GM23338 (cell line): ENCODE data around the gene NPAS3. TPM values are rescaled to one million over a fixed set of nuclear protein-coding genes. Genes with fewer than 3 reads are reported as not detected.

Experiments used
- ATAC-seq: fragments of 200-7000 bp; cut with Tn5 transposase; 3 replicates; pipeline ENCODE4 v1.9.1; 2020
- DNase-seq: peaks from one replicate; pipeline ENCODE4 v3.0.0-alpha.2; 2015; ENCODE audit warnings: low spot score
- H2AFZ ChIP-seq: fragments of 200-600 bp; sonication (generic); 2 replicates; pipeline ENCODE4 v1.8.0; 2016; ENCODE audit warnings: antibody characterized with exemption, mild to moderate bottlenecking, moderate library complexity
- H3F3A ChIP-seq: fragments of 200-600 bp; sonication (generic); replicated peaks from 2 replicates; pipeline ENCODE4 v1.8.0; 2017; ENCODE audit warnings: antibody characterized with exemption, mixed run types, low read depth
- H3K27ac ChIP-seq: fragments of 200-600 bp; sonication (generic); 2 replicates; pipeline ENCODE4 v1.6.1; 2016; ENCODE audit warnings: low read depth
- H3K27me3 ChIP-seq: fragments of 200-600 bp; sonication (generic); 2 replicates; pipeline ENCODE4 v1.8.0; 2016; ENCODE audit warnings: mild to moderate bottlenecking, mixed run types, moderate library complexity; ENCODE audit not compliant: insufficient read depth
- H3K36me3 ChIP-seq: fragments of 200-600 bp; sonication (generic); 2 replicates; pipeline ENCODE4 v1.8.0; 2016; ENCODE audit warnings: mild to moderate bottlenecking; ENCODE audit not compliant: insufficient read depth
- H3K4me1 ChIP-seq: fragments of 200-600 bp; sonication (generic); 2 replicates; pipeline ENCODE4 v1.8.0; 2016; ENCODE audit warnings: mild to moderate bottlenecking, moderate library complexity; ENCODE audit not compliant: insufficient read depth
- H3K4me2 ChIP-seq: fragments of 200-600 bp; sonication (generic); 2 replicates; pipeline ENCODE4 v1.7.1; 2017; ENCODE audit warnings: mixed run types
- H3K4me3 ChIP-seq: fragments of 200-600 bp; sonication (generic); 2 replicates; pipeline ENCODE4 v1.6.1; 2016; ENCODE audit warnings: mixed run types
- H3K79me2 ChIP-seq: fragments of 200-600 bp; sonication (generic); replicated peaks from 2 replicates; pipeline ENCODE4 v1.8.0; 2017; ENCODE audit warnings: mild to moderate bottlenecking; ENCODE audit not compliant: insufficient read depth
- H3K9me2 ChIP-seq: fragments of 200-600 bp; sonication (generic); 2 replicates; pipeline ENCODE4 v1.8.0; 2017; ENCODE audit not compliant: insufficient read depth
- H4K20me1 ChIP-seq: fragments of 200-600 bp; sonication (generic); replicated peaks from 2 replicates; pipeline ENCODE4 v1.8.0; 2017; ENCODE audit warnings: mild to moderate bottlenecking; ENCODE audit not compliant: insufficient read depth
- H3K27ac Mint-ChIP-seq: 2 replicates; pipeline ENCODE4 v1.8.0; 2020; ENCODE audit warnings: inconsistent platforms, mild to moderate bottlenecking, moderate library complexity, mixed read lengths
- H3K27me3 Mint-ChIP-seq: 3 replicates; pipeline ENCODE4 v1.8.0; 2022; ENCODE audit warnings: low read depth, mild to moderate bottlenecking, moderate library complexity, mixed read lengths, inconsistent platforms; ENCODE audit not compliant: insufficient read depth, poor library complexity
- H3K36me3 Mint-ChIP-seq: 3 replicates; pipeline ENCODE4 v1.8.0; 2021; ENCODE audit warnings: low read depth, mild to moderate bottlenecking, inconsistent platforms, moderate library complexity, mixed read lengths
- H3K4me1 Mint-ChIP-seq: 3 replicates; pipeline ENCODE4 v1.8.0; 2020; ENCODE audit warnings: mild to moderate bottlenecking, inconsistent platforms, mixed read lengths
- H3K4me3 Mint-ChIP-seq: 3 replicates; pipeline ENCODE4 v1.8.0; 2021; ENCODE audit warnings: moderate library complexity, mild to moderate bottlenecking, inconsistent platforms, mixed read lengths
- H3K9me3 Mint-ChIP-seq: 3 replicates; pipeline ENCODE4 v1.8.0; 2020; ENCODE audit warnings: moderate library complexity, mild to moderate bottlenecking, inconsistent platforms, mixed read lengths
- CREB1 ChIP-seq: fragments of 250-450 bp; sonication (Bioruptor Pico); IDR thresholded peaks from 2 replicates; pipeline ENCODE4 v1.5.0; 2020; ENCODE audit warnings: low read depth, mild to moderate bottlenecking, moderate library complexity
- EZH2 ChIP-seq: fragments of 200-600 bp; sonication (generic); IDR thresholded peaks from one replicate; pipeline ENCODE4 v1.8.0; 2017; ENCODE audit warnings: antibody characterized with exemption, mild to moderate bottlenecking, low read depth; ENCODE audit not compliant: unreplicated experiment
- EZH2phosphoT487 ChIP-seq: fragments of 200-600 bp; sonication (generic); IDR thresholded peaks from one replicate; pipeline ENCODE4 v1.8.1; 2018; ENCODE audit warnings: antibody characterized with exemption; ENCODE audit not compliant: unreplicated experiment
- JUNB ChIP-seq: IDR thresholded peaks from one replicate; pipeline ENCODE4 v1.6.1; 2016; ENCODE audit warnings: antibody characterized with exemption; ENCODE audit not compliant: unreplicated experiment
- NANOG ChIP-seq: IDR thresholded peaks from 2 replicates; pipeline ENCODE4 v1.6.1; 2016; ENCODE audit warnings: antibody characterized with exemption, borderline replicate concordance
- ZNF114 ChIP-seq: fragments of 250-450 bp; sonication (Bioruptor Pico); IDR thresholded peaks from 2 replicates; pipeline ENCODE4 v1.5.0; 2020; ENCODE audit warnings: mild to moderate bottlenecking, moderate library complexity
- polyA plus RNA-seq: library from polyadenylated mRNA; unstranded; fragments of >200 nt; fragmentation: Nextera tagmentation; extraction: Ambion mirVana; gene quantifications from 2 replicates; pipeline ENCODE4 v1.2.1, GENCODE V29; 2016
- total RNA-seq: library from RNA; depleted of rRNA; stranded (reverse); fragments of >200 nt; shearing (Covaris generic); gene quantifications from 2 replicates; pipeline ENCODE4 v1.2.3, GENCODE V29; 2014
- TF ChIP-seq, protein P1 (sequence below): fragments of 250-450 bp; sonication (Bioruptor Pico); IDR thresholded peaks from 2 replicates; pipeline ENCODE4 v1.5.0; 2020; ENCODE audit warnings: mild to moderate bottlenecking, moderate library complexity

The NPAS3 gene
- total and polyA plus RNA-seq, 2 experiments from 2014 or later: 0.17 to 0.19 TPM

DNA sequence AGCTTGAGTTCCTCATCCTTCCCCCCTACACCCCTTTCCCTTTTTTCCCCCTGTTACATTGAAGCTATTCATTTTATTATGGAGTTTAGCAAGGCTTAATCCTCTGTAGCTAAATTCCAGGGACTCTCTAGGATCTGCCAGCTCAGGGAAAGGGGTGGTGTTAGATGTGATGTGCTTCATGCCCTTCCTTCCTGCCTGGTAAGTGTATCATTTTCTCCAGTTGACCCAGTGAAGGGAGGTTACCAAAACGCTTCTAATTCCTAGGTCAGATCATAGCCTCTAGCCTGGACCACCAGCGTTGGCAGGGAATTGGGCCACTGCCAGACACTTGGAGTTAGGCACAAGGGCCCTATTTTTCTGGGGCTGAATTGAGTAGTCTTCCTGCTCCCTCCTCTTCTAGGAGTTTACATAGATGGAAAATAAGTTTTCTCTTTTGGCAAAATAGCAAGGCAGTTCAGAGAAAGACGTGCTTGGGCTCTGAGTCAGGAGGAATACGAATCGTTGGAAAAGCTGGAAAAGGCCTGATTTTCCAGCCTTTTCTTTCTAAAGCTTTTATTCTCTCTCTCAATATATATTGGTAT, 88.3 kb downstream of the NPAS3 start:
- Histone ChIP-seq H3K4me3 (no peak overlapping the region), H4K20me1 (no peaks in the 10 kb centered on the region), H3K4me2 (no peak overlapping the region), H3K27me3 (no peaks in the 10 kb centered on the region), H3K4me1 (no peaks in the 10 kb centered on the region), H3K36me3 (no peaks in the 10 kb centered on the region), H3F3A (no peaks in the 10 kb centered on the region), H3K9me2 (no peaks in the 10 kb centered on the region), H3K27ac (no peak overlapping the region), H2AFZ (no peak overlapping the region), H3K79me2 (no peaks in the 10 kb centered on the region)
- peaks cover 4% of the 10 kb centered on the region; the same call in 2 of the 3 replicates for H3K4me1 Mint-ChIP-seq
- H3K9me3 Mint-ChIP-seq: no peaks in the 10 kb centered on the region
- H3K27me3 Mint-ChIP-seq: no peaks in the 10 kb centered on the region
- no peak overlapping the region for H3K4me3 Mint-ChIP-seq
- peak overlapping the region; percentile 73; the same call in 1 of the 2 replicates for H3K27ac Mint-ChIP-seq
- TF ChIP-seq ZNF114 (CRISPR knock-in tag): no peak
- TF ChIP-seq EZH2: no peak
- no peak for TF ChIP-seq NANOG
- TF ChIP-seq, protein P1, sequence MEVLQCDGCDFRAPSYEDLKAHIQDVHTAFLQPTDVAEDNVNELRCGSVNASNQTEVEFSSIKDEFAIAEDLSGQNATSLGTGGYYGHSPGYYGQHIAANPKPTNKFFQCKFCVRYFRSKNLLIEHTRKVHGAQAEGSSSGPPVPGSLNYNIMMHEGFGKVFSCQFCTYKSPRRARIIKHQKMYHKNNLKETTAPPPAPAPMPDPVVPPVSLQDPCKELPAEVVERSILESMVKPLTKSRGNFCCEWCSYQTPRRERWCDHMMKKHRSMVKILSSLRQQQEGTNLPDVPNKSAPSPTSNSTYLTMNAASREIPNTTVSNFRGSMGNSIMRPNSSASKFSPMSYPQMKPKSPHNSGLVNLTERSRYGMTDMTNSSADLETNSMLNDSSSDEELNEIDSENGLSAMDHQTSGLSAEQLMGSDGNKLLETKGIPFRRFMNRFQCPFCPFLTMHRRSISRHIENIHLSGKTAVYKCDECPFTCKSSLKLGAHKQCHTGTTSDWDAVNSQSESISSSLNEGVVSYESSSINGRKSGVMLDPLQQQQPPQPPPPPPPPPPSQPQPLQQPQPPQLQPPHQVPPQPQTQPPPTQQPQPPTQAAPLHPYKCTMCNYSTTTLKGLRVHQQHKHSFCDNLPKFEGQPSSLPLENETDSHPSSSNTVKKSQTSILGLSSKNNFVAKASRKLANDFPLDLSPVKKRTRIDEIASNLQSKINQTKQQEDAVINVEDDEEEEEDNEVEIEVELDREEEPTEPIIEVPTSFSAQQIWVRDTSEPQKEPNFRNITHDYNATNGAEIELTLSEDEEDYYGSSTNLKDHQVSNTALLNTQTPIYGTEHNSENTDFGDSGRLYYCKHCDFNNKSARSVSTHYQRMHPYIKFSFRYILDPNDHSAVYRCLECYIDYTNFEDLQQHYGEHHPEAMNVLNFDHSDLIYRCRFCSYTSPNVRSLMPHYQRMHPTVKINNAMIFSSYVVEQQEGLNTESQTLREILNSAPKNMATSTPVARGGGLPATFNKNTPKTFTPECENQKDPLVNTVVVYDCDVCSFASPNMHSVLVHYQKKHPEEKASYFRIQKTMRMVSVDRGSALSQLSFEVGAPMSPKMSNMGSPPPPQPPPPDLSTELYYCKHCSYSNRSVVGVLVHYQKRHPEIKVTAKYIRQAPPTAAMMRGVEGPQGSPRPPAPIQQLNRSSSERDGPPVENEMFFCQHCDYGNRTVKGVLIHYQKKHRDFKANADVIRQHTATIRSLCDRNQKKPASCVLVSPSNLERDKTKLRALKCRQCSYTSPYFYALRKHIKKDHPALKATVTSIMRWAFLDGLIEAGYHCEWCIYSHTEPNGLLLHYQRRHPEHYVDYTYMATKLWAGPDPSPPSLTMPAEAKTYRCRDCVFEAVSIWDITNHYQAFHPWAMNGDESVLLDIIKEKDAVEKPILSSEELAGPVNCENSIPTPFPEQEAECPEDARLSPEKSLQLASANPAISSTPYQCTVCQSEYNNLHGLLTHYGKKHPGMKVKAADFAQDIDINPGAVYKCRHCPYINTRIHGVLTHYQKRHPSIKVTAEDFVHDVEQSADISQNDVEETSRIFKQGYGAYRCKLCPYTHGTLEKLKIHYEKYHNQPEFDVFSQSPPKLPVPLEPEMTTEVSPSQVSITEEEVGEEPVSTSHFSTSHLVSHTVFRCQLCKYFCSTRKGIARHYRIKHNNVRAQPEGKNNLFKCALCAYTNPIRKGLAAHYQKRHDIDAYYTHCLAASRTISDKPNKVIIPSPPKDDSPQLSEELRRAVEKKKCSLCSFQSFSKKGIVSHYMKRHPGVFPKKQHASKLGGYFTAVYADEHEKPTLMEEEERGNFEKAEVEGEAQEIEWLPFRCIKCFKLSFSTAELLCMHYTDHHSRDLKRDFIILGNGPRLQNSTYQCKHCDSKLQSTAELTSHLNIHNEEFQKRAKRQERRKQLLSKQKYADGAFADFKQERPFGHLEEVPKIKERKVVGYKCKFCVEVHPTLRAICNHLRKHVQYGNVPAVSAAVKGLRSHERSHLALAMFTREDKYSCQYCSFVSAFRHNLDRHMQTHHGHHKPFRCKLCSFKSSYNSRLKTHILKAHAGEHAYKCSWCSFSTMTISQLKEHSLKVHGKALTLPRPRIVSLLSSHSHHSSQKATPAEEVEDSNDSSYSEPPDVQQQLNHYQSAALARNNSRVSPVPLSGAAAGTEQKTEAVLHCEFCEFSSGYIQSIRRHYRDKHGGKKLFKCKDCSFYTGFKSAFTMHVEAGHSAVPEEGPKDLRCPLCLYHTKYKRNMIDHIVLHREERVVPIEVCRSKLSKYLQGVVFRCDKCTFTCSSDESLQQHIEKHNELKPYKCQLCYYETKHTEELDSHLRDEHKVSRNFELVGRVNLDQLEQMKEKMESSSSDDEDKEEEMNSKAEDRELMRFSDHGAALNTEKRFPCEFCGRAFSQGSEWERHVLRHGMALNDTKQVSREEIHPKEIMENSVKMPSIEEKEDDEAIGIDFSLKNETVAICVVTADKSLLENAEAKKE (CRISPR knock-in tag): no peak
- no peak for TF ChIP-seq CREB1
- TF ChIP-seq EZH2phosphoT487: no peak
- no peak for TF ChIP-seq JUNB
- DNase-seq (no peak), ATAC-seq (no peak)
- H3K36me3 Mint-ChIP-seq: no peaks in the 10 kb centered on the region
